ENCODE results near the gene ART3. TPM values are rescaled to one million over a fixed set of nuclear protein-coding genes. Genes with fewer than 3 reads are reported as not detected.

Gene ART3
- total RNA-seq (2021; fragmentation: NEBNext Ultra II Directional; extraction: Animal tissue kit (Norgen Biotek cat#: 25700)), result 0.63 and 2.0 TPM in 2 replicates
- 0.13 and 0.21 TPM in 2 replicates for polyA plus RNA-seq (2011; rRNA removed)
- polyA plus RNA-seq (2011; cell fraction: cytosol; rRNA removed), result 0.74 TPM
- polyA plus RNA-seq (2011; cell fraction: nucleus; rRNA removed), result 0.64 TPM
- polyA plus RNA-seq (2012, experiment 1 of 2), result 0.50 to 1.0 TPM (median 0.69 TPM) in 4 replicates
- 2.7 TPM for polyA plus RNA-seq (2012, experiment 2 of 2)
- 1.1 TPM for polyA plus RNA-seq (2013, experiment 1 of 2)
- 0.92 TPM for polyA plus RNA-seq (2013, experiment 2 of 2)
- 0.28 and 1.0 TPM in 2 replicates for polyA minus RNA-seq (2011; rRNA and poly(A)+ RNA removed)
- not detected for polyA minus RNA-seq (2011; cell fraction: cytosol; rRNA and poly(A)+ RNA removed)
- polyA minus RNA-seq (2011; cell fraction: nucleus; rRNA and poly(A)+ RNA removed), result 0.80 TPM
- long read RNA-seq, experiment 1, partial matches to known transcripts, result 1 of 1 reads
- long read RNA-seq, experiment 1, other reads (novel, unspliced or antisense), result 0 of 1 reads
- long read RNA-seq, experiment 2, partial matches to known transcripts, result 1 of 4 reads
- long read RNA-seq, experiment 2, other reads (novel, unspliced or antisense), result 2 of 4 reads

GRCh38 chr4:76074468-76074867, at the start of gene ART3:
Gene ART3, plus strand, starts transcription at chr4:76074709. Its CDS starts 1,181 bp downstream, at chr4:76075890.
- no peak within 1 kb of the TSS; a peak in 1 of 7 replicates for H3K9ac ChIP-seq (replicated peaks in 1 of 4; ENCODE audit: extremely low read depth in 1 of 4, low read depth in 3 of 4, low read length in 3 of 4)
- H2BK12ac ChIP-seq (ENCODE audit: low read depth, low read length), result peak within 1 kb of the TSS; percentile 88; the same call in 1 of the 2 replicates
- H3K56ac ChIP-seq (replicated peaks; ENCODE audit: insufficient read length, low read depth, low read length), result no peak within 1 kb of the TSS
- no peaks in the 10 kb centered on the region for H3K79me2 ChIP-seq (ENCODE audit: control insufficient read depth in 1 of 2, insufficient read depth in 2 of 2, low read length in 2 of 2)
- WGBS, 2 experiments (ENCODE audit: extremely low coverage in 1 of 2, insufficient coverage in 1 of 2, insufficient read length in 1 of 2, insufficient replicate concordance in 2 of 2, low coverage in 1 of 2, low lambda C conversion rate in 2 of 2, missing lambda C conversion rate in 1 of 2), result 68% methylated on average over 1 of the region's 1 CpG; no CpG with 5 or more reads in 1 of the 2 experiments
- H4K8ac ChIP-seq (ENCODE audit: extremely low read depth, insufficient read depth, low read length), result no peak within 1 kb of the TSS
- H3K18ac ChIP-seq (ENCODE audit: extremely low read depth, low read length), result no peak within 1 kb of the TSS; the same call in 1 of the 2 replicates
- H4K91ac ChIP-seq (replicated peaks; ENCODE audit: insufficient read length, low read length), result peak within 1 kb of the TSS; percentile 47
- no peaks in the 10 kb centered on the region for H4K20me1 ChIP-seq (replicated peaks in 1 of 2; ENCODE audit: control insufficient read depth in 1 of 2, insufficient read depth in 2 of 2, low read length in 2 of 2)
- H3K4ac ChIP-seq (replicated peaks; ENCODE audit: insufficient read length, low read depth, low read length), result no peak within 1 kb of the TSS
- H2AFZ ChIP-seq (ENCODE audit: low read length), result peak within 1 kb of the TSS; percentile 67; the same call in 1 of the 2 replicates
- H3K4me1 ChIP-seq (replicated peaks in 1 of 4; ENCODE audit: control insufficient read depth in 3 of 4, insufficient read depth in 4 of 4, low read length in 3 of 4), result peaks cover 0 to 11% (median 6%) of the 10 kb centered on the region in 4 experiments; a peak in 5 of 7 replicates
- no peak within 1 kb of the TSS for H2AK5ac ChIP-seq (ENCODE audit: low read depth, low read length)
- peak within 1 kb of the TSS; percentile 88; the same call in 1 of the 2 replicates for H2BK20ac ChIP-seq (ENCODE audit: low read length)
- H3K4me2 ChIP-seq (ENCODE audit: insufficient read depth in 1 of 2, low read depth in 2 of 2, low read length in 2 of 2), result peak within 1 kb of the TSS in 1 of 2 experiments; percentile 77; a peak in 1 of 4 replicates
- no peaks in the 10 kb centered on the region for H3K36me3 ChIP-seq (ENCODE audit: control insufficient read depth in 2 of 4, insufficient read depth in 4 of 4, low read length in 3 of 4)
- H3K14ac ChIP-seq (ENCODE audit: insufficient read length), result peak within 1 kb of the TSS; percentile 77
- ChIA-PET CTCF (ENCODE audit: partially characterized antibody) (interaction anchor here (1.0 to 1.9 kb wide), 4 partner anchors 12 to 79 kb away, joined by 3 to 8 read pairs (median 5); no protein-coding TSS in a partner anchor), POLR2A (ENCODE audit: partially characterized antibody) (interaction anchor here (1.5 to 1.6 kb wide), 2 partner anchors 13 to 84 kb away, joined by 4 to 5 read pairs; partner anchors contain the start of gene SDAD1)
- H3K9me3 ChIP-seq (ENCODE audit: insufficient read depth in 2 of 2, low read depth in 1 of 2, low read length in 1 of 2), result no peaks in the 10 kb centered on the region
- no peak within 1 kb of the TSS for H3K27ac ChIP-seq (ENCODE audit: low read depth, low read length)
- no peaks in the 10 kb centered on the region; the same call in 1 of the 2 replicates for H3K23me2 ChIP-seq (ENCODE audit: low read depth, low read length)
- no peak for FAIRE-seq
- peak within 1 kb of the TSS; percentile 49; the same call in 1 of the 2 replicates for H2BK5ac ChIP-seq (ENCODE audit: low read depth, low read length)
- no peaks in the 10 kb centered on the region for H3K79me1 ChIP-seq (ENCODE audit: low read depth, low read length)
- no peak within 1 kb of the TSS for H3K4me3 ChIP-seq (ENCODE audit: extremely low read depth in 1 of 4, insufficient read depth in 2 of 4, low read depth in 3 of 4, low read length in 4 of 4)
- H3K23ac ChIP-seq (ENCODE audit: insufficient read length), result no peak within 1 kb of the TSS
- H3K27me3 ChIP-seq (replicated peaks in 1 of 4; ENCODE audit: control insufficient read depth in 3 of 4, extremely low read depth in 1 of 4, insufficient read depth in 3 of 4, low read length in 3 of 4), result no peaks in the 10 kb centered on the region
- H2BK120ac ChIP-seq (replicated peaks; ENCODE audit: low read depth, low read length), result peak within 1 kb of the TSS; percentile 60
- DNase-seq (ENCODE audit: low read depth in 1 of 2, low spot score in 2 of 2), result no peak
- no peak within 1 kb of the TSS for H2BK15ac ChIP-seq (ENCODE audit: low read length)
- no peak within 1 kb of the TSS for H4K5ac ChIP-seq (ENCODE audit: insufficient read length, low read depth, low read length)
- no peak for TF ChIP-seq SP1 (IDR thresholded peaks at IDR 0.05; ENCODE audit: low read depth, low read length)
- TF ChIP-seq SIX5 (IDR thresholded peaks at IDR 0.05; ENCODE audit: low read depth, low read length), result no peak
- no peak for TF ChIP-seq EGR1 (IDR thresholded peaks at IDR 0.05; ENCODE audit: borderline replicate concordance, low read depth, low read length)
- no peak for TF ChIP-seq CTBP2 (IDR thresholded peaks at IDR 0.05; ENCODE audit: borderline replicate concordance, insufficient read depth, insufficient read length, low read length)
- no peak for TF ChIP-seq SRF (IDR thresholded peaks at IDR 0.05; ENCODE audit: low read depth, low read length)
- TF ChIP-seq TAF1 (IDR thresholded peaks at IDR 0.05; ENCODE audit: low read depth, low read length), result no peak
- no peak for TF ChIP-seq POLR2AphosphoS5 (IDR thresholded peaks at IDR 0.05; ENCODE audit: low read depth, low read length)
- TF ChIP-seq SAP30 (IDR thresholded peaks at IDR 0.05; ENCODE audit: insufficient read depth, insufficient replicate concordance, low read length), result no peak
- TF ChIP-seq ATF2 (IDR thresholded peaks at IDR 0.05; ENCODE audit: low read length), result no peak
